Sigmoid colon (tissue), 4 donors: ENCODE data around the gene C1QTNF1.

ENCODE experiments used
- POLR2A ChIP-seq, 2 donors: fragments of 450-650 bp; IDR thresholded peaks; one replicate each; pipeline ENCODE4 v1.6.1; 2016; ENCODE audit warnings: antibody characterized with exemption in 2 of 2, mild to moderate bottlenecking in 2 of 2, moderate library complexity in 2 of 2
- POLR2AphosphoS5 ChIP-seq, 4 donors: sonication (generic); formaldehyde crosslinking; IDR thresholded peaks; one replicate each; pipeline ENCODE4 v1.6.1; 2017; ENCODE audit warnings: antibody characterized with exemption in 4 of 4
- TF ChIP-seq, protein P1 (sequence below), 4 experiments: fragments of 450-650 bp in 3 of 4; fragments of 200-600 bp in 1 of 4; IDR thresholded peaks; one replicate each; pipeline ENCODE4 v1.5.1; 2016 to 2019; ENCODE audit warnings: antibody characterized with exemption in 4 of 4, mild to moderate bottlenecking in 3 of 4, moderate library complexity in 2 of 4

- TF ChIP-seq, protein P1, sequence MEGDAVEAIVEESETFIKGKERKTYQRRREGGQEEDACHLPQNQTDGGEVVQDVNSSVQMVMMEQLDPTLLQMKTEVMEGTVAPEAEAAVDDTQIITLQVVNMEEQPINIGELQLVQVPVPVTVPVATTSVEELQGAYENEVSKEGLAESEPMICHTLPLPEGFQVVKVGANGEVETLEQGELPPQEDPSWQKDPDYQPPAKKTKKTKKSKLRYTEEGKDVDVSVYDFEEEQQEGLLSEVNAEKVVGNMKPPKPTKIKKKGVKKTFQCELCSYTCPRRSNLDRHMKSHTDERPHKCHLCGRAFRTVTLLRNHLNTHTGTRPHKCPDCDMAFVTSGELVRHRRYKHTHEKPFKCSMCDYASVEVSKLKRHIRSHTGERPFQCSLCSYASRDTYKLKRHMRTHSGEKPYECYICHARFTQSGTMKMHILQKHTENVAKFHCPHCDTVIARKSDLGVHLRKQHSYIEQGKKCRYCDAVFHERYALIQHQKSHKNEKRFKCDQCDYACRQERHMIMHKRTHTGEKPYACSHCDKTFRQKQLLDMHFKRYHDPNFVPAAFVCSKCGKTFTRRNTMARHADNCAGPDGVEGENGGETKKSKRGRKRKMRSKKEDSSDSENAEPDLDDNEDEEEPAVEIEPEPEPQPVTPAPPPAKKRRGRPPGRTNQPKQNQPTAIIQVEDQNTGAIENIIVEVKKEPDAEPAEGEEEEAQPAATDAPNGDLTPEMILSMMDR (IDR thresholded peaks at IDR 0.05), result no peak
- TF ChIP-seq POLR2AphosphoS5 (IDR thresholded peaks at IDR 0.05), result peak in 2 of 4 donors; percentile 49 to 58
- no peak for TF ChIP-seq POLR2A (IDR thresholded peaks at IDR 0.05)
These were observed 50.9 kb downstream of the C1QTNF1 start, which contains the start of gene ENGASE for GRCh38 chr17:79074649-79075445.
